KMS-11 (cell line): ENCODE data around the gene ASIC3.

Experiments
- H2AFZ ChIP-seq: fragments of 200-600 bp; sonication (generic); 2 replicates; pipeline ENCODE4 v1.6.1; 2016; ENCODE audit warnings: antibody characterized with exemption, mixed run types, low read depth
- H3K27ac ChIP-seq: fragments of 200-600 bp; sonication (generic); 2 replicates; pipeline ENCODE4 v1.6.1; 2016; ENCODE audit warnings: mild to moderate bottlenecking, mixed run types
- H3K27me3 ChIP-seq: fragments of 200-600 bp; sonication (generic); 2 replicates; pipeline ENCODE4 v1.6.1; 2017; ENCODE audit warnings: mild to moderate bottlenecking, low read depth, mixed run types, moderate library complexity; ENCODE audit not compliant: insufficient read depth
- H3K36me3 ChIP-seq: fragments of 200-600 bp; sonication (generic); 2 replicates; pipeline ENCODE4 v1.6.1; 2017; ENCODE audit warnings: mild to moderate bottlenecking, mixed run types; ENCODE audit not compliant: insufficient read depth
- H3K4me1 ChIP-seq: fragments of 200-600 bp; sonication (generic); 2 replicates; pipeline ENCODE4 v1.6.1; 2016; ENCODE audit warnings: mild to moderate bottlenecking, low read depth, mixed run types; ENCODE audit not compliant: poor library complexity, severe bottlenecking
- H3K4me2 ChIP-seq: fragments of 200-600 bp; sonication (generic); 2 replicates; pipeline ENCODE4 v1.7.0; 2016; ENCODE audit warnings: mild to moderate bottlenecking, mixed run types
- H3K4me3 ChIP-seq: fragments of 200-600 bp; sonication (generic); IDR thresholded peaks from 2 replicates; pipeline ENCODE4 v1.6.1; 2017; ENCODE audit warnings: low read depth, low read length, mixed read lengths; ENCODE audit not compliant: insufficient read depth
- H3K79me2 ChIP-seq: fragments of 200-600 bp; sonication (generic); 2 replicates; pipeline ENCODE4 v1.6.1; 2016; ENCODE audit warnings: low read depth, mixed run types; ENCODE audit not compliant: insufficient read depth
- H3K9ac ChIP-seq: fragments of 200-600 bp; sonication (generic); 2 replicates; pipeline ENCODE4 v1.6.1; 2016; ENCODE audit warnings: mild to moderate bottlenecking, mixed run types
- H4K20me1 ChIP-seq: fragments of 200-600 bp; sonication (generic); 2 replicates; pipeline ENCODE4 v1.6.1; 2016; ENCODE audit warnings: mild to moderate bottlenecking, mixed run types; ENCODE audit not compliant: insufficient read depth
- CTCF ChIP-seq: fragments of 200-600 bp; sonication (generic); conservative IDR thresholded peaks from 2 replicates; pipeline ENCODE4 v1.6.1; 2017; ENCODE audit warnings: low read depth, mild to moderate bottlenecking, antibody characterized with exemption, low read length, moderate library complexity, mixed read lengths

ASIC3 gene

GRCh38 chr7:151012911-151013347 is 35.4 kb upstream of the ASIC3 start:
- H3K36me3 ChIP-seq: no peaks in the 10 kb centered on the region
- peak overlapping the region; percentile 86; the same call in 1 of the 2 replicates for H3K9ac ChIP-seq
- TF ChIP-seq CTCF: peak; percentile 56
- H2AFZ ChIP-seq: peak overlapping the region; percentile 97; the same call in 1 of the 2 replicates
- H3K27ac ChIP-seq: peak overlapping the region; percentile 55; the same call in 1 of the 2 replicates
- H3K79me2 ChIP-seq: no peaks in the 10 kb centered on the region
- H3K4me2 ChIP-seq: peak overlapping the region; percentile 93; the same call in 1 of the 2 replicates
- H3K4me1 ChIP-seq: peaks cover 14% of the 10 kb centered on the region
- no peaks in the 10 kb centered on the region; the same call in 1 of the 2 replicates for H3K27me3 ChIP-seq
- H3K4me3 ChIP-seq: no peak overlapping the region
- no peaks in the 10 kb centered on the region for H4K20me1 ChIP-seq

GRCh38 chr7:151013356-151013732 is 35.0 kb upstream of the ASIC3 start:
- peak overlapping the region; percentile 61 for H3K4me3 ChIP-seq
- H2AFZ ChIP-seq: peak overlapping the region; percentile 97; the same call in 1 of the 2 replicates
- H3K36me3 ChIP-seq: no peaks in the 10 kb centered on the region
- H3K27ac ChIP-seq: peak overlapping the region; percentile 55; the same call in 1 of the 2 replicates
- no peaks in the 10 kb centered on the region; the same call in 1 of the 2 replicates for H3K27me3 ChIP-seq
- no peak for TF ChIP-seq CTCF
- H3K4me1 ChIP-seq: peaks cover 17% of the 10 kb centered on the region
- no peaks in the 10 kb centered on the region for H4K20me1 ChIP-seq
- peak overlapping the region; percentile 86 for H3K9ac ChIP-seq
- peak overlapping the region; percentile 93; the same call in 1 of the 2 replicates for H3K4me2 ChIP-seq
- no peaks in the 10 kb centered on the region for H3K79me2 ChIP-seq

GRCh38 chr7:151013733-151014497 is 34.4 kb upstream of the ASIC3 start:
- Histone ChIP-seq H3K4me1 (peaks cover 18% of the 10 kb centered on the region), H3K4me3 (peak overlapping the region; percentile 61), H3K4me2 (peak overlapping the region; percentile 93)

GRCh38 chr7:151014950-151015349 is 33.4 kb upstream of the ASIC3 start:
- Histone ChIP-seq H2AFZ (no peak overlapping the region), H3K27ac (no peak overlapping the region), H4K20me1 (no peaks in the 10 kb centered on the region), H3K4me3 (no peak overlapping the region), H3K27me3 (peaks cover 6% of the 10 kb centered on the region; the same call in 1 of the 2 replicates), H3K4me2 (no peak overlapping the region), H3K79me2 (no peaks in the 10 kb centered on the region), H3K9ac (no peak overlapping the region; the same call in 1 of the 2 replicates), H3K4me1 (peaks cover 18% of the 10 kb centered on the region), H3K36me3 (no peaks in the 10 kb centered on the region)
- TF ChIP-seq CTCF: no peak

More at GRCh38 chr7:151013733-151014497, 34.4 kb upstream of the ASIC3 start:
- H3K36me3 ChIP-seq: no peaks in the 10 kb centered on the region
- no peak; the same call in 1 of the 2 replicates for TF ChIP-seq CTCF
- no peaks in the 10 kb centered on the region for H4K20me1 ChIP-seq
- peak overlapping the region; percentile 97 for H2AFZ ChIP-seq
- peak overlapping the region; percentile 86 for H3K9ac ChIP-seq
- peak overlapping the region; percentile 55 for H3K27ac ChIP-seq
- no peaks in the 10 kb centered on the region; the same call in 1 of the 2 replicates for H3K27me3 ChIP-seq
- H3K79me2 ChIP-seq: no peaks in the 10 kb centered on the region
